Right ventricle myocardium inferior (tissue), 1 donor: Measurements from ENCODE around the gene SMYD3. TPM values are rescaled to one million over a fixed set of nuclear protein-coding genes. Genes with fewer than 3 reads are reported as not detected.

Experiments
- ATAC-seq: fragments of 200-7000 bp; cut with Tn5 transposase; one replicate; pipeline ENCODE4 v1.9.1; 2020; ENCODE audit warnings: mild to moderate bottlenecking, moderate library complexity
- DNase-seq: peaks from one replicate; pipeline ENCODE4 v3.0.0; 2021; ENCODE audit errors: missing footprints
- intact Hi-C: fragments of 100-400 bp; cut with DNase I; formaldehyde crosslinking; loops from one replicate; pipeline ENCODE4 v1.11.0; 2022
- long read RNA-seq: library from polyadenylated mRNA; unstranded; transcript quantifications from one replicate; pipeline ENCODE4 v2.0.0, GENCODE V29; 2021
- total RNA-seq: library from RNA; stranded (reverse); fragmentation: NEBNext Ultra II Directional; extraction: Animal tissue kit (Norgen Biotek cat#: 25700); gene quantifications from one replicate; pipeline ENCODE4 v1.2.1, GENCODE V29; 2021
- donor health status: DM: no; HTN: yes; CAD: no; lungs with severe emphysema.

Gene SMYD3
- total RNA-seq, result 8.8 TPM
- long read RNA-seq, partial matches to known transcripts, result 0 of 1 reads
- long read RNA-seq, other reads (novel, unspliced or antisense), result 1 of 1 reads

- DNase-seq (peak; percentile 91), ATAC-seq (peak; percentile 99)
- intact Hi-C loops, result loop anchor here (5.0 kb wide), 1 partner anchor 245 kb away; no protein-coding TSS in a partner anchor
These were observed at the start of gene SMYD3 for GRCh38 chr1:246506674-246507481. Gene SMYD3 (minus strand): TSS chr1:246507279.

DNA sequence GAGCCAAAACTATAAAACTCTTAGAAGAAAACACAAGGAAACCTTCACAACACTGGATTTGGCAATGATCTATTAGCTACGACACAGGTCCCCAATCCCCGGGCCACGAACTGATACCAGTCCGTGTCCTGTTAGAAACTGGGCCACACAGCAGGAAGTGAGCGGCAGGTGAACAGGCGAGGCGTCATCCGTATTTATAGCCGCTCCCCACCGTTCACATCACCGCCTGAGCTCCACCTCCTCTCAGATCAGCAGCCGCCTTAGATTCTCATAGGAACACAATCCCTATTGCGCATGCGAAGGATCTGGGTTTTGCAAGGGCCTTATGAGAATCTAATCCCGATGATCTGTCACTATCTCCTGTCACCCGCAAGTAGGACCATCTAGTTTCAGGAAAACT lies 47.1 kb upstream of the SMYD3 start:
- intact Hi-C loops, result no loop called here
- DNase-seq, result no peak
- no peak for ATAC-seq

- intact Hi-C loops, result no loop called here
- no peak for ATAC-seq
- no peak for DNase-seq
These were observed 45.0 kb upstream of the SMYD3 start for GRCh38 chr1:246552110-246552509.

DNA sequence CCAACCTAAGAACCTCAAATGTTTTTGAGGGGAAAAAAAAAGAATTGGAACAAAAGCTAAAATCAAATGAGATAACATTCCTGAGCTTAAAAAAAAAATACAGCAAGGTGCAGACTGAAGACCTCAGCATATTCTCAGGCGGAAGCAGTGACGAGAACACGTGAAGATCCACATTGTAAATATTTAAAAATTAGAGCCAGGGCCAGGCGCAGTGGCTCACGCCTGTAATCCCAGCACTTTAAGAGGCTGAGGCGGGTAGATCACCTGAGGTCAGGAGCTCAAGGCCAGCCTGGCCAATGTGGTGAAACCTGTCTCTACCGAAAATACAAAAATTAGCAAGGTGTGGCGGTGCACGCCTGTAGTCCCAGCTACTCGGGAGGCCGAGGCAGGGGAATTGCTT lies 43.3 kb upstream of the SMYD3 start:
- intact Hi-C loops, result no loop called here
- ATAC-seq (no peak), DNase-seq (no peak)

DNA sequence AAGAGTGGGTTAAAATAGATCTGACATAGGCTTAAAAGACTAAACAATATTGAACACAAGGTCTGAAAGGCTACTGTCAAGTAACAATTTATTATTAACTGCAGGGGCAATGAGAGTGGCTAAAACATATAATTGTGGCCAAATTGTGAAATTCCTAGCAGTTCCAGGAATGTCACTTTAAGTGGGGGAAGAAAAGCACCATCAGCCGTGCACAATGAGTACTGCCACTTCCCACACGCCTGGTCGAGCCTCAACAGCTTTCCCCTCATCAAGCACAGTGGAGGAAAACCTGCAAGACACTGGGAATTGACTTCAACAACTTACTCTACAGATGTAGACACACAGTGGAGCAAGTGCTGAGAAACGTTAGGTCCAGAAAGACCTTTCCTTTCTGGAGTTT lies 42.6 kb upstream of the SMYD3 start:
- ATAC-seq, result no peak
- DNase-seq, result no peak
- intact Hi-C loops, result no loop called here

GRCh38 chr1:246544001-246544400 lies 36.9 kb upstream of the SMYD3 start:
- DNase-seq (no peak), ATAC-seq (no peak)
- intact Hi-C loops, result no loop called here

DNA sequence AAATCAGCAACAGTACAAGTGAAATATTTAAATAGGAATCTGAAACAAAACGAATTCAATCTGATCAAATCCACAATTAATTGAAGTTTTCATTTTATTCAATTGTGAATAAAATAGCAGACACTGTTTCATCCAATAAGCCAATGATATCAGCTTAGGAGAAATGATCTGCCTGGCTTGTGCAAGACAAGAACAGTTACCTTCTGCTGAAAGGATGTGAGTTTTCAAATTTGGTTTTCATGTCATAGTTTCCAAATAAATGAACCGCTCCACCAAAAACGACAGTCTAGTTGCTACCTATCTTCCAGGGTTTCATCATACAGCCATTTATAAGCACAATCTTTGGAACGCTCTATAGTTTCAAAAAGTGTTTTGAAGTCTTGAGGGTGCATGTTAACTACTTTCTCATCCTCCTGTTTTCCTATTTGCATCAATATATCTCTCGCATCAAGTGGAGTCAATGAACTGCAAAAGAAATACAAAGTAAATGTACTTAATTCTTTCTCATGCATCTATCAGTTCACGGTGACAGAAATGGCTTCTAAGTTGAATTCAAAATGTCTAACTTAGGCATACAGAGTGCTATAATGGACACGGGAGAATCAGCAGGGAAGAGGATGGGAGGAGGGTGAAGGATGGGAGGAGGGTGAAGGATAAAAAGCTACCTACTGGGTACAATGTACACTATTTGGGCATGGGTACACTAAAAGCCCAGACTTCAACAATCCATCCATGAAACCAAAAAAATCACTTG lies 33.8 kb upstream of the SMYD3 start:
- intact Hi-C loops, result no loop called here
- no peak for DNase-seq
- ATAC-seq, result no peak

DNA sequence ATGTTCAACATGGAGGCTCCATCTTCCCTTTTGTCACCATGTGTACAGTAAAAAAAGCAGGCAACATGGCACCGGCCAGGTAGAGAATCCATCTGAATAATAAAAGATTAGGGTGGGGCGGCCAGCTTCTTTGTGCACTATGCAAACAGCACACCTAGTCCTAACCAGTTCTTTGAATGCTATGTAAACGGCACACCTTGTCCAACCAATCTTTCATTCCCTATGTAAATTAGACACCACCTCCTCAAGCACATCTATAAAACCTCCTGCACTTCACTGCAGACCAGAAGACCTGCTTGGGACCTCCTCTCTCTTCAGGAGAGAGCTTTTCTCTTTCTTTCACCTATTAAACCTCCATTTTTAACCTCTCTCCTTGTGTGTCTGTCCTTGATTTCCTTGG lies 30.8 kb upstream of the SMYD3 start:
- ATAC-seq, result no peak
- intact Hi-C loops, result no loop called here
- DNase-seq, result no peak

GRCh38 chr1:246537441-246537840 lies 30.4 kb upstream of the SMYD3 start:
- intact Hi-C loops, result no loop called here
- ATAC-seq (no peak), DNase-seq (no peak)

- no peak for ATAC-seq
- intact Hi-C loops, result no loop called here
- no peak for DNase-seq
These were observed 27.0 kb upstream of the SMYD3 start for GRCh38 chr1:246534114-246534513.

DNA sequence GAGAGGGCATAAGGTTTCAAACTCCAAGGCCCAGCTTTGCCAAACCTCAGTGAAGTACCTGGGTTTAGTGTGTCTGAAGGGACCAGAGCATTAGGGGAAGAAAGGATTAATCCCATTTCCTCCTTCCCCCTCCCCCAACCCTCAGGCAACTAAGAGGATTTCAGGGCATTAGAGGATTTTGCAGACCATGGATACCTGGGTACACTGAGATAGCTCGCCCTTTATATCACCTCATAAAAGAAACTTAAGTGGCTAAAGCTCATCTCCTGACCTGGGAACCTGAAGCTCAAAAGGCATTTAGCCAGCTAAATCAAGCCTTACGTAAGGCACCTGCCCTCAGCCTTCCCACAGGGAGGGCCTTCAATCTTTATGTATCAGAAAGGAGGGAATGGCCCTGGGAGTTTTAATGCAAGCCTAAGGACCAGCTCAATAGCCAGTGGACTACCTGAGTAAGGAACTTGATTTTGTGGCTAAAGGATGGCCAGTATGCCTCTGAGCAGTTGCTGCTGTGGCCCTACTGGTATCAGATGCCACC lies 26.4 kb upstream of the SMYD3 start:
- intact Hi-C loops, result no loop called here
- DNase-seq, result no peak
- ATAC-seq, result no peak

- intact Hi-C loops, result no loop called here
- DNase-seq (no peak), ATAC-seq (no peak)
These were observed 25.4 kb upstream of the SMYD3 start for GRCh38 chr1:246532519-246532918.

- intact Hi-C loops, result no loop called here
- DNase-seq, result no peak
These were observed 23.4 kb upstream of the SMYD3 start for GRCh38 chr1:246530482-246530881.

GRCh38 chr1:246528933-246529731 lies 22.1 kb upstream of the SMYD3 start:
- intact Hi-C loops, result no loop called here
- DNase-seq (no peak), ATAC-seq (no peak)

More at GRCh38 chr1:246530482-246530881, 23.4 kb upstream of the SMYD3 start:
- ATAC-seq, result no peak

DNA sequence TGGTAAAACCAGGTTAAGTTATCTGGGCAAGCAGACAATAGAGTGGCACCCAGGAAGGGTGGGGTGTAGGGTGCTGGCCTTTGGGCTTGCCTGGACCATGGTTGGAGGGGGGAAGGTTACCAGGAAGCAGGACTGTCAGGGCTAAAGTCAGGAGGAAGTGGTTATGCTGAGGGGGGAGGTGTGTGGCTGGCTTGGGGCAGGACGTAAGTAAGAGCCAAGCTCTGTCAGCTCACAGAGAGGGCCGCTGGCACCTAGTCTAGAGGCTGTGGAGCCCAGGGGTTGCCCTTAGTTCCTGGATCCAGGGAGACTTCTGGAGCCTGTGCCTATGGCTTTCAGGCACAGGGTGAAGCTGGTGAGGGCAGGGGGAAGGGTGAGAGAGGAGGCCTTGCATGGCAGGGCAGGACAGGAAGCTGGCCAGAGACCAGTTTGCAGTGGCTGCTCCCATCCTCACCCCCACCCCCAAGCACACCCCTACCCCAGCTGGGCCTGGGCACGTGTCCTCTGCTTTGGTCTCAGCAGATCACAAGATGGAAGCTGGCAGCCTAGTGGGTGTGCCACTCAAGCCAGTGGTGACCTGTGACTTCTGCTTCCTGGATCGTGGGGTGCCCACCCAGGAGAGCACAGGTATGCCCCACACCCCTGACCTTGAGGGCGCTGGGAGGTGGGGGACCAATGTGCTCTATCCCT lies 20.5 kb upstream of the SMYD3 start:
- intact Hi-C loops, result no loop called here
- ATAC-seq, result peak; percentile 23
- no peak for DNase-seq

DNA sequence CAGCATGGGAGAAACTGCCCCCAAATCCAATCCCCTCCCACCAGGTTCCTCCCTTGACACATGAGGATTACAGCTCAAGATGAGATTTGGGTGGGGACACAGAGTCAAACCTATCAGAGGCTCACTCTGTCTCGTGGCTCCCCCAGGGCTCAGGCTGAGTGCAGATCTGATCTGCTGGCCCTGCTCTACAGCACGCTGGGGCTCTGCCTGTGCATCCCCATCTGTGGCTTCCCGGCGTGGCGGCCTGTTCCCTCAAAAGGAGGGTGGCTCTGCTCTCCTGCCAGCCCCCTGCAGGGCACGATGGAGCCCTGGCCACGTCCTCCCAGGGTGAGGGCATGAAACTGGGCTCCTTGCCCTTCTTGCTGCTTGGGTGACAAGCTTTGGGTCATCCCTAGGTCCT lies 19.8 kb upstream of the SMYD3 start:
- intact Hi-C loops, result no loop called here
- ATAC-seq (no peak), DNase-seq (no peak)

DNA sequence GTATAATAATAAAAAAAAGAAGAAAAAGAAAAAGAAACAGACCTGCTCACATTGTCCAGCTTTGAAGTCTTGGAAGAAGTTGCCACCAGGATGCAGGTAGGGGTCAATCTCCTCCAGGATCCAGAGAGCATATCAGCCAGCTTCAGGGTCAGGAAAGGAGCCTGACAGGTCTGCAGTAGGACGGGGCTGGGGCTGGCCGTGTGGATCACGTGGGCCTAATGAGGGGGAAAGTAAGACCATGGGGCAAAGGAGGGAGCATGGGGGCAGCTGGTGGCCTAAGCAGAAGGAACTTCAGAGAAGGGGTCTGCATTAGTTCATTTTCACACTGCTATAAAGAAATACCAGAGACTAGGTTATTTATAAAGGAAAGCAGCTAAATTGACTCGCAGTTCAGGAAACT lies 19.3 kb upstream of the SMYD3 start:
- ATAC-seq (no peak), DNase-seq (no peak)
- intact Hi-C loops, result no loop called here

DNA sequence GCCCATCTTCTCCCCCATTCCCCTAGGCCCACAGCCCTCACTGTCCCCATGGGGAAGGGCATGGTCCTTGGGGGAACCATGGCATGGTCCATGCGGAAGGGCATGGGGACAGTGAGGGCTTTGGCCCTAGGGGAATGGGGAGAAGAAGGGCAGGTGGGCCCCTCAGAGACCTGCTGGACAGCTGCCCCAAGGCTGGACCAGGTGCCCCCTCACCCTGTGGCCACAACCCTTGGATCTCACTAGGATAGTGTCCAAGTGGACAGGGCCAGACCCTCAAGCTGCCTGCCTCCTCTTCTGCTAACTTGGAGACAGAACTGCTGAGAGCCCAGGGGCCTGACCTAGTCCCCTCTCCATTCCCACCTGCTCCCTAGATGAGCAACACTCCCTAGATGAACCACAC lies 12.4 kb upstream of the SMYD3 start:
- intact Hi-C loops, result no loop called here
- DNase-seq (no peak), ATAC-seq (no peak)
